H1 (cell line): ENCODE measurements around the gene TPSAB1. TPM values are rescaled to one million over a fixed set of nuclear protein-coding genes. Genes with fewer than 3 reads are reported as not detected.

ENCODE experiments used
- CTCF ChIA-PET: fragments of 300-600 bp; sonication (Branson Sonifier 250); formaldehyde crosslinking; loops from one replicate; lab custom pipeline; 2021; ENCODE audit not compliant: partially characterized antibody; lab: Charles Lee
- POLR2A ChIA-PET: fragments of 300-600 bp; sonication (Branson Sonifier 250); formaldehyde crosslinking; loops from one replicate; lab custom pipeline; 2021; ENCODE audit warnings: inconsistent platforms; ENCODE audit not compliant: partially characterized antibody; lab: Charles Lee
- DNase-seq, 2 experiments: peaks; one replicate each; pipeline versions ENCODE4 v3.0.0 to v3.0.0-alpha.2; 2010 to 2022; ENCODE audit warnings: low spot score in 2 of 2, low read depth in 1 of 2, mixed read lengths in 1 of 2
- FAIRE-seq: peaks from 2 replicates; lab custom pipeline; 2011; peaks lifted over from hg19 to GRCh38; lab: Jason Lieb, UNC
- H2AFZ ChIP-seq: 2 replicates; pipeline ENCODE4 v1.8.1; 2012; ENCODE audit warnings: low read length, inconsistent platforms
- H2AK5ac ChIP-seq: 2 replicates; pipeline ENCODE4 v1.6.1; 2013; ENCODE audit warnings: low read depth, low read length
- H2BK120ac ChIP-seq: replicated peaks from 2 replicates; pipeline ENCODE3; 2013; ENCODE audit warnings: low read depth, low read length, inconsistent platforms
- H2BK12ac ChIP-seq: 2 replicates; pipeline ENCODE4 v1.6.1; 2013; ENCODE audit warnings: low read depth, low read length
- H2BK15ac ChIP-seq: 2 replicates; pipeline ENCODE4 v1.6.1; 2013; ENCODE audit warnings: low read length
- H2BK20ac ChIP-seq: 2 replicates; pipeline ENCODE4 v1.6.1; 2013; ENCODE audit warnings: low read length
- H2BK5ac ChIP-seq: 2 replicates; pipeline ENCODE4 v1.6.1; 2013; ENCODE audit warnings: low read depth, low read length
- H3K14ac ChIP-seq: 2 replicates; pipeline ENCODE4 v1.6.1; 2013; ENCODE audit warnings: inconsistent platforms; ENCODE audit not compliant: insufficient read length
- H3K18ac ChIP-seq: 2 replicates; pipeline ENCODE4 v1.6.1; 2013; ENCODE audit warnings: low read length; ENCODE audit errors: extremely low read depth
- H3K23ac ChIP-seq: 2 replicates; pipeline ENCODE4 v1.6.1; 2013; ENCODE audit warnings: inconsistent platforms; ENCODE audit not compliant: insufficient read length
- H3K23me2 ChIP-seq: 2 replicates; pipeline ENCODE4 v1.6.1; 2013; ENCODE audit warnings: low read depth, low read length
- H3K27ac ChIP-seq: 2 replicates; pipeline ENCODE4 v1.6.1; 2011; ENCODE audit warnings: low read depth, low read length, inconsistent platforms
- H3K27me3 ChIP-seq, 4 experiments: replicated peaks in 1 of 4; 1 replicate in 1 of 4; 2 replicates in 3 of 4; pipeline versions ENCODE4 v1.6.1 to v1.8.1; 2011 to 2013; ENCODE audit warnings: low read length in 3 of 4, mild to moderate bottlenecking in 3 of 4, inconsistent platforms in 2 of 4, mixed read lengths in 2 of 4, moderate library complexity in 1 of 4; ENCODE audit not compliant: control insufficient read depth in 3 of 4, insufficient read depth in 3 of 4; ENCODE audit errors: extremely low read depth in 1 of 4
- H3K36me3 ChIP-seq, 4 experiments: 2 replicates each; pipeline versions ENCODE4 v1.6.1 to v1.8.1; 2011 to 2013; ENCODE audit warnings: mild to moderate bottlenecking in 4 of 4, low read length in 3 of 4, moderate library complexity in 2 of 4, control low read depth in 1 of 4, inconsistent platforms in 1 of 4; ENCODE audit not compliant: insufficient read depth in 4 of 4, control insufficient read depth in 2 of 4
- H3K4ac ChIP-seq: replicated peaks from 2 replicates; pipeline ENCODE3; 2013; ENCODE audit warnings: low read length, low read depth, mixed read lengths, inconsistent platforms; ENCODE audit not compliant: insufficient read length
- H3K4me1 ChIP-seq, 4 experiments: replicated peaks in 1 of 4; 1 replicate in 1 of 4; 2 replicates in 3 of 4; pipeline versions ENCODE4 v1.6.1 to v1.8.1; 2011 to 2013; ENCODE audit warnings: low read length in 3 of 4, inconsistent platforms in 2 of 4, mixed read lengths in 1 of 4; ENCODE audit not compliant: insufficient read depth in 4 of 4, control insufficient read depth in 3 of 4
- H3K4me2 ChIP-seq, 2 experiments: 2 replicates each; pipeline versions ENCODE4 v1.6.1 to v1.8.1; 2011 to 2013; ENCODE audit warnings: low read depth in 2 of 2, low read length in 2 of 2, control low read depth in 1 of 2, inconsistent platforms in 1 of 2, mild to moderate bottlenecking in 1 of 2; ENCODE audit not compliant: insufficient read depth in 1 of 2
- H3K4me3 ChIP-seq, 4 experiments: fragments of 200-600, 300-600 bp in 1 of 4; sonication (generic), shearing (Covaris generic), sonication (Bioruptor Twin) in 1 of 4; 2 replicates each; pipeline versions ENCODE4 v1.5.1 to v1.8.1; 2011 to 2016; ENCODE audit warnings: low read length in 4 of 4, low read depth in 3 of 4, control low read depth in 2 of 4, inconsistent platforms in 2 of 4, mild to moderate bottlenecking in 2 of 4, mixed read lengths in 1 of 4, moderate library complexity in 1 of 4; ENCODE audit not compliant: insufficient read depth in 2 of 4; ENCODE audit errors: extremely low read depth in 1 of 4
- H3K56ac ChIP-seq: replicated peaks from 2 replicates; pipeline ENCODE3; 2013; ENCODE audit warnings: low read depth, mild to moderate bottlenecking, mixed read lengths, low read length, inconsistent platforms; ENCODE audit not compliant: insufficient read length
- H3K79me1 ChIP-seq: 2 replicates; pipeline ENCODE4 v1.6.1; 2013; ENCODE audit warnings: low read depth, low read length, control low read depth
- H3K79me2 ChIP-seq, 2 experiments: 2 replicates each; pipeline versions ENCODE4 v1.6.1 to v1.8.1; 2012 to 2013; ENCODE audit warnings: low read length in 2 of 2, mild to moderate bottlenecking in 2 of 2, inconsistent platforms in 1 of 2; ENCODE audit not compliant: insufficient read depth in 2 of 2, control insufficient read depth in 1 of 2
- H3K9ac ChIP-seq, 4 experiments: replicated peaks in 1 of 4; 1 replicate in 1 of 4; 2 replicates in 3 of 4; pipeline versions ENCODE4 v1.6.1 to v1.8.1; 2011 to 2013; ENCODE audit warnings: low read depth in 3 of 4, low read length in 3 of 4, control low read depth in 2 of 4, mild to moderate bottlenecking in 2 of 4, moderate library complexity in 2 of 4, inconsistent platforms in 1 of 4; ENCODE audit errors: extremely low read depth in 1 of 4
- H3K9me3 ChIP-seq, 2 experiments: 2 replicates each; pipeline versions ENCODE4 v1.6.1 to v1.8.1; 2012 to 2013; ENCODE audit warnings: mild to moderate bottlenecking in 2 of 2, moderate library complexity in 2 of 2, control low read depth in 1 of 2, inconsistent platforms in 1 of 2, low read depth in 1 of 2, low read length in 1 of 2, mixed read lengths in 1 of 2; ENCODE audit not compliant: insufficient read depth in 2 of 2
- H4K20me1 ChIP-seq, 2 experiments: replicated peaks in 1 of 2; 2 replicates each; pipeline versions ENCODE3 to v1.8.1; 2011 to 2013; ENCODE audit warnings: inconsistent platforms in 2 of 2, low read length in 2 of 2, mild to moderate bottlenecking in 1 of 2; ENCODE audit not compliant: insufficient read depth in 2 of 2, control insufficient read depth in 1 of 2
- H4K5ac ChIP-seq: 2 replicates; pipeline ENCODE4 v1.6.1; 2013; ENCODE audit warnings: low read length, low read depth, mixed read lengths, inconsistent platforms; ENCODE audit not compliant: insufficient read length
- H4K8ac ChIP-seq: 2 replicates; pipeline ENCODE4 v1.8.0; 2013; ENCODE audit warnings: mild to moderate bottlenecking, moderate library complexity, low read length, inconsistent platforms; ENCODE audit not compliant: insufficient read depth; ENCODE audit errors: extremely low read depth
- H4K91ac ChIP-seq: replicated peaks from 2 replicates; pipeline ENCODE3; 2013; ENCODE audit warnings: low read length, mixed read lengths, inconsistent platforms; ENCODE audit not compliant: insufficient read length
- ASH2L ChIP-seq: fragments of 200-600, 300-600 bp; sonication (generic); IDR thresholded peaks from one replicate; pipeline ENCODE4 v1.7.1; 2017; ENCODE audit warnings: low read length
- ATF3 ChIP-seq: IDR thresholded peaks from 2 replicates; pipeline ENCODE4 v1.6.1; 2011; ENCODE audit warnings: low read depth, mild to moderate bottlenecking, low read length; ENCODE audit not compliant: insufficient read depth
- CREB1 ChIP-seq: IDR thresholded peaks from 2 replicates; pipeline ENCODE4 v1.6.1; 2012; ENCODE audit warnings: inconsistent platforms
- KDM4A ChIP-seq: IDR thresholded peaks from one replicate; pipeline ENCODE4 v1.7.1; 2012; ENCODE audit warnings: low read depth, mild to moderate bottlenecking, moderate library complexity, low read length, inconsistent platforms; ENCODE audit not compliant: severe bottlenecking
- KDM5A ChIP-seq: fragments of 200-600 bp; IDR thresholded peaks from 2 replicates; pipeline ENCODE4 v1.7.1; 2012; ENCODE audit warnings: mild to moderate bottlenecking, low read length, inconsistent platforms, mixed read lengths
- NANOG ChIP-seq: IDR thresholded peaks from 2 replicates; pipeline ENCODE4 v1.6.1; 2011; ENCODE audit warnings: low read length, low read depth, mild to moderate bottlenecking, inconsistent platforms; ENCODE audit not compliant: insufficient read depth, poor library complexity, severe bottlenecking
- NRF1 ChIP-seq: IDR thresholded peaks from 2 replicates; pipeline ENCODE4 v1.6.1; 2011; ENCODE audit warnings: mild to moderate bottlenecking, low read depth, low read length, improper control_type of control experiment
- SP1 ChIP-seq: IDR thresholded peaks from 2 replicates; pipeline ENCODE4 v1.6.1; 2011; ENCODE audit warnings: low read depth, low read length
- SP2 ChIP-seq: IDR thresholded peaks from 2 replicates; pipeline ENCODE4 v1.6.1; 2012; ENCODE audit warnings: mild to moderate bottlenecking, low read length, inconsistent platforms
- TAF1 ChIP-seq: IDR thresholded peaks from 2 replicates; pipeline ENCODE4 v1.6.1; 2011; ENCODE audit warnings: mild to moderate bottlenecking, low read depth, low read length
- TBP ChIP-seq: IDR thresholded peaks from 2 replicates; pipeline ENCODE4 v1.6.1; 2011; ENCODE audit warnings: low read depth, low read length, improper control_type of control experiment
- TCF12 ChIP-seq: IDR thresholded peaks from 2 replicates; pipeline ENCODE4 v1.6.1; 2011; ENCODE audit warnings: low read depth, mild to moderate bottlenecking, low read length
- WGBS, 2 experiments: shearing (Covaris generic) in 1 of 2; methylation state at CpG; one replicate each; pipeline versions ENCODE4 v1.1.6 to v1.1.7; 2013 to 2015; ENCODE audit warnings: low lambda C conversion rate in 2 of 2, mixed read lengths in 2 of 2, inconsistent platforms in 1 of 2, low coverage in 1 of 2, missing lambda C conversion rate in 1 of 2; ENCODE audit not compliant: insufficient replicate concordance in 2 of 2, insufficient coverage in 1 of 2, insufficient read length in 1 of 2; ENCODE audit errors: extremely low coverage in 1 of 2, missing lambda C conversion rate in 1 of 2; 5-methylcytosine and 5-hydroxymethylcytosine counted together
- polyA plus RNA-seq, 7 experiments: library from polyadenylated mRNA; depleted of rRNA in 3 of 7; stranded (reverse) in 5 of 7; unstranded in 2 of 7; fragments of >200 nt in 5 of 7; fragments of 200-250 nt in 2 of 7; gene quantifications; 1 replicate in 5 of 7; 2 replicates in 1 of 7; 4 replicates in 1 of 7; pipeline versions ENCODE4 v1.2.1 to v1.2.3, GENCODE V29; 2011 to 2013; ENCODE audit warnings: missing spikeins in 2 of 7, mixed read lengths in 2 of 7
- total RNA-seq: library from RNA; stranded (reverse); fragmentation: NEBNext Ultra II Directional; extraction: Animal tissue kit (Norgen Biotek cat#: 25700); gene quantifications from 2 replicates; pipeline ENCODE4 v1.2.1, GENCODE V29; 2021

The TPSAB1 gene
- total and polyA plus RNA-seq, 2 of the 8 experiments (the other 6 are each of a cell fraction or from before 2014, with no cell fraction given): 0.09 TPM; not detected in 1

- H3K9ac ChIP-seq: no peak overlapping the region
- H2AFZ ChIP-seq: no peak overlapping the region
- H3K18ac ChIP-seq: no peak overlapping the region
- peaks cover 0 to 41% (median 3%) of the 10 kb centered on the region in 4 experiments; a peak in 5 of 8 replicates for H3K36me3 ChIP-seq
- H3K14ac ChIP-seq: no peak overlapping the region
- no peak overlapping the region for H3K4me3 ChIP-seq
- H4K91ac ChIP-seq: no peak overlapping the region
- peak overlapping the region; percentile 51; the same call in 1 of the 2 replicates for H4K8ac ChIP-seq
- H2BK12ac ChIP-seq: no peak overlapping the region
- H2BK20ac ChIP-seq: no peak overlapping the region
- no peak overlapping the region for H2BK15ac ChIP-seq
- no peak overlapping the region for H4K5ac ChIP-seq
- H3K9me3 ChIP-seq: no peaks in the 10 kb centered on the region
- DNase-seq (no peak), FAIRE-seq (no peak)
- no peaks in the 10 kb centered on the region for H3K79me2 ChIP-seq
- POLR2A ChIA-PET: no interaction called here
- H3K56ac ChIP-seq: no peak overlapping the region
- no peak overlapping the region for H3K23ac ChIP-seq
- H3K4me2 ChIP-seq: no peak overlapping the region
- H2AK5ac ChIP-seq: no peak overlapping the region
- H4K20me1 ChIP-seq: peaks cover 2 to 11% of the 10 kb centered on the region in 2 experiments
- H3K27ac ChIP-seq: no peak overlapping the region
- 86% methylated on average over 11 of the region's 16 CpGs; no CpG with 5 or more reads in 1 of the 2 experiments for WGBS, 2 experiments
- no peaks in the 10 kb centered on the region for H3K79me1 ChIP-seq
- no peaks in the 10 kb centered on the region for H3K4me1 ChIP-seq
- CTCF ChIA-PET: interaction anchor here (0.8 to 1.4 kb wide), 3 partner anchors 22 to 228 kb away, joined by 3 read pairs; no protein-coding TSS in a partner anchor
- no peaks in the 10 kb centered on the region for H3K23me2 ChIP-seq
- no peak overlapping the region for H2BK120ac ChIP-seq
- H2BK5ac ChIP-seq: no peak overlapping the region
- H3K27me3 ChIP-seq: no peaks in the 10 kb centered on the region
- H3K4ac ChIP-seq: no peak overlapping the region
- TF ChIP-seq KDM4A: no peak
- TF ChIP-seq ATF3: no peak
- no peak for TF ChIP-seq NANOG
- TF ChIP-seq SP2: no peak
- no peak for TF ChIP-seq SP1
- no peak for TF ChIP-seq TBP
- no peak for TF ChIP-seq NRF1
- TF ChIP-seq TAF1: no peak
- no peak for TF ChIP-seq ASH2L
- no peak for TF ChIP-seq TCF12
- TF ChIP-seq CREB1: no peak
- no peak for TF ChIP-seq KDM5A
These were observed 33.7 kb upstream of the TPSAB1 start for GRCh38 chr16:1206786-1207185.
